HepG2 (cell line): Measurements from ENCODE around the gene RIOK3. TPM values are rescaled to one million over a fixed set of nuclear protein-coding genes. Genes with fewer than 3 reads are reported as not detected.
A peak's percentile ranks its signal among the peaks of the same experiment; 100 is the strongest.

Experiments used
- ATF7-NPFF ChIP-seq: sonication (generic); formaldehyde crosslinking; IDR thresholded peaks from 2 replicates; pipeline ENCODE4 v1.8.1; 2023; ENCODE audit warnings: mild to moderate bottlenecking, low read depth, missing genetic modification reagents, moderate library complexity
- BRD4 ChIP-seq: sonication (generic); formaldehyde crosslinking; IDR thresholded peaks from 2 replicates; pipeline ENCODE4 v1.4.0; 2020; ENCODE audit warnings: missing genetic modification reagents
- NFE2 ChIP-seq: sonication (generic); formaldehyde crosslinking; IDR thresholded peaks from 2 replicates; pipeline ENCODE4 v1.4.0; 2020; ENCODE audit warnings: missing genetic modification reagents
- NFE2L2 ChIP-seq: fragments of 150-350 bp; IDR thresholded peaks from 2 replicates; pipeline ENCODE4 v1.6.1; 2014; ENCODE audit warnings: low read length
- PAX8 ChIP-seq: sonication (generic); formaldehyde crosslinking; IDR thresholded peaks from 2 replicates; pipeline ENCODE4 v1.8.0; 2022; ENCODE audit warnings: mild to moderate bottlenecking, missing genetic modification reagents, borderline replicate concordance
- SETDB1 ChIP-seq: sonication (generic); formaldehyde crosslinking; IDR thresholded peaks from 2 replicates; pipeline ENCODE4 v1.5.1; 2020; ENCODE audit warnings: missing genetic modification reagents, mild to moderate bottlenecking, borderline replicate concordance
- SIN3A ChIP-seq: IDR thresholded peaks from 2 replicates; pipeline ENCODE4 v1.6.1; 2011; ENCODE audit warnings: low read depth, mild to moderate bottlenecking, control low read depth, low read length, borderline replicate concordance
- YY1 ChIP-seq: IDR thresholded peaks from 2 replicates; pipeline ENCODE4 v1.6.1; 2011; ENCODE audit warnings: low read length, low read depth, moderate library complexity, mild to moderate bottlenecking; ENCODE audit not compliant: insufficient read depth, insufficient replicate concordance
- ZBED4 ChIP-seq: sonication (generic); formaldehyde crosslinking; IDR thresholded peaks from 2 replicates; pipeline ENCODE4 v1.4.0; 2020; ENCODE audit warnings: missing genetic modification reagents, borderline replicate concordance
- ZFP62 ChIP-seq: sonication (generic); formaldehyde crosslinking; IDR thresholded peaks from 2 replicates; pipeline ENCODE4 v1.4.0; 2020; ENCODE audit warnings: missing genetic modification reagents
- ZNF142 ChIP-seq: sonication (generic); formaldehyde crosslinking; IDR thresholded peaks from 2 replicates; pipeline ENCODE4 v1.4.0; 2020; ENCODE audit warnings: missing genetic modification reagents
- ZNF160 ChIP-seq: sonication (generic); formaldehyde crosslinking; IDR thresholded peaks from 2 replicates; pipeline ENCODE4 v1.8.0; 2022; ENCODE audit warnings: mild to moderate bottlenecking, inconsistent platforms, missing genetic modification reagents
- ZNF350 ChIP-seq: sonication (generic); formaldehyde crosslinking; IDR thresholded peaks from 2 replicates; pipeline ENCODE4 v1.4.0; 2020; ENCODE audit warnings: mild to moderate bottlenecking, low read depth, missing genetic modification reagents, borderline replicate concordance
- ZNF761 ChIP-seq: sonication (generic); formaldehyde crosslinking; conservative IDR thresholded peaks from 2 replicates; pipeline ENCODE4 v1.4.0; 2020; ENCODE audit warnings: mild to moderate bottlenecking, missing genetic modification reagents
- polyA plus RNA-seq, 8 experiments: library from polyadenylated mRNA; depleted of rRNA in 3 of 8; stranded (reverse) in 7 of 8; unstranded in 1 of 8; fragments of >200 nt; fragmentation: Illumina TruSeq in 4 of 8; extraction: Trizol in 4 of 8; gene quantifications; 2 replicates each; pipeline versions ENCODE4 v1.2.1 to v1.2.3, GENCODE V29; 2011 to 2016; ENCODE audit warnings: low read depth in 4 of 8, missing spikeins in 1 of 8, mixed read lengths in 1 of 8; ENCODE audit not compliant: insufficient read depth in 1 of 8
- total RNA-seq, 5 experiments: library from RNA; depleted of rRNA; stranded (reverse); fragments of >200 nt; fragmentation: Illumina TruSeq; extraction: Trizol; gene quantifications; 2 replicates each; pipeline ENCODE4 v1.2.3, GENCODE V29; 2016; ENCODE audit warnings: low read depth in 1 of 5
- TF ChIP-seq, protein P1 (sequence below): sonication (generic); formaldehyde crosslinking; IDR thresholded peaks from 2 replicates; pipeline ENCODE4 v1.4.0; 2020; ENCODE audit warnings: low read depth, mild to moderate bottlenecking, missing genetic modification reagents
- TF ChIP-seq, protein P2 (sequence below): sonication (generic); formaldehyde crosslinking; IDR thresholded peaks from 2 replicates; pipeline ENCODE4 v1.4.0; 2020; ENCODE audit warnings: missing genetic modification reagents

The RIOK3 gene
- total and polyA plus RNA-seq, 2 of the 13 experiments (the other 11 are each of a cell fraction or from before 2014, with no cell fraction given): 26.7 to 36.0 TPM

DNA sequence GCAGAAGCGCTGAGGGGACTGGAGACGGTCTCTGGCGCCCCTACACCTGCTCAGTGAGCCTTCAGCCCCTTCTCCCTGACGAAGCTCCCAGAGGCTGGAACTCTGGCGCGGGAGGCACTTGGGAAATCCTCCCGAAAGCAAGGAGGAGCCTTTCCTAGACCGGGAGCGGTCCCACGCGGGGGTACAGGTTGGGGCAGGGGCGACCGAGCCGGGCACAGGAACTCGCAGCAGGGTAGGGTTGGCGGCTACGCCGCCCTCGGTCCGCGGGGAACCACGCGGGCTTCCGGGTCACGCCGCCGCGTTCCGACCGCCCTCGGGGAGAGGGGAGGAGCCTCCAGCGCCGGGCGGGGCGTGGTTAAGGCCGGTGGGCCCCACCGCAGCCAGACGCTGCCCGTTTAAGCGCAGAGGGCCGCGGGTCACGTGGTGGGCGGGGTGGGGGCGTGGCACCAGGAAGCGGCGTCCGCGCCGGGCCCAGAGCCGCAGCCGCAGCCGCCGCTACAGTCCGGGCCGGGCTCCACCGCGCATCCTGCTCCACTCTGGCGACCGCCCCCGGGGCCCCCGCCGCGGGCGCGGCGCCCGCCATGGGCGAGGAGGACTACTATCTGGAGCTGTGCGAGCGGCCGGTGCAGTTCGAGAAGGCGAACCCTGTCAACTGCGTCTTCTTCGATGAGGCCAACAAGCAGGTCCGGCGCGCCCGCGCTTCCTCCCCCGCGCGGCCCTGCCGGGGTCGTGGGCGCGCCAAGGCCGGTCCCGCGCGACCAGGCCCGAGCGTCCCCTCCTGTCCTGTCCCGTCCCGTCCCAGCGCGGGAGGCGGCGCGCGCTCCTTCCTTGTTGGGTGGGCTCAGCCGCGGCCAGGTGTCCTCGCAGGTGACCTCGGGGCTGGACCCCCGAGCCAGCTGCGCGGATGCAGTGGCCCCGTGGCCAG lies 50.2 kb downstream of the RIOK3 start, which contains the start of gene RMC1 (continued):
- TF ChIP-seq, protein P1, sequence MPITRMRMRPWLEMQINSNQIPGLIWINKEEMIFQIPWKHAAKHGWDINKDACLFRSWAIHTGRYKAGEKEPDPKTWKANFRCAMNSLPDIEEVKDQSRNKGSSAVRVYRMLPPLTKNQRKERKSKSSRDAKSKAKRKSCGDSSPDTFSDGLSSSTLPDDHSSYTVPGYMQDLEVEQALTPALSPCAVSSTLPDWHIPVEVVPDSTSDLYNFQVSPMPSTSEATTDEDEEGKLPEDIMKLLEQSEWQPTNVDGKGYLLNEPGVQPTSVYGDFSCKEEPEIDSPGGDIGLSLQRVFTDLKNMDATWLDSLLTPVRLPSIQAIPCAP: no peak
- no peak for TF ChIP-seq ZNF142 (CRISPR knock-in tag)
- TF ChIP-seq BRD4 (CRISPR knock-in tag): no peak
- TF ChIP-seq, protein P2, sequence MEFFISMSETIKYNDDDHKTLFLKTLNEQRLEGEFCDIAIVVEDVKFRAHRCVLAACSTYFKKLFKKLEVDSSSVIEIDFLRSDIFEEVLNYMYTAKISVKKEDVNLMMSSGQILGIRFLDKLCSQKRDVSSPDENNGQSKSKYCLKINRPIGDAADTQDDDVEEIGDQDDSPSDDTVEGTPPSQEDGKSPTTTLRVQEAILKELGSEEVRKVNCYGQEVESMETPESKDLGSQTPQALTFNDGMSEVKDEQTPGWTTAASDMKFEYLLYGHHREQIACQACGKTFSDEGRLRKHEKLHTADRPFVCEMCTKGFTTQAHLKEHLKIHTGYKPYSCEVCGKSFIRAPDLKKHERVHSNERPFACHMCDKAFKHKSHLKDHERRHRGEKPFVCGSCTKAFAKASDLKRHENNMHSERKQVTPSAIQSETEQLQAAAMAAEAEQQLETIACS (CRISPR knock-in tag): peak; percentile 68
- TF ChIP-seq YY1: no peak
- TF ChIP-seq PAX8 (CRISPR knock-in tag): peak; percentile 79; the same call in 1 of the 2 replicates
- no peak for TF ChIP-seq NFE2L2
- TF ChIP-seq NFE2 (CRISPR knock-in tag): no peak
- peak; percentile 86 for TF ChIP-seq ATF7-NPFF (CRISPR knock-in tag)
- TF ChIP-seq ZNF761 (CRISPR knock-in tag): 0 out of 2 replicates have a peak, but pooled peaks have one; percentile 57
- TF ChIP-seq ZBED4 (CRISPR knock-in tag): peak; percentile 60
- TF ChIP-seq SIN3A: no peak
- TF ChIP-seq ZNF160 (CRISPR knock-in tag): no peak
- peak; percentile 75 for TF ChIP-seq ZNF350 (CRISPR knock-in tag)
- no peak for TF ChIP-seq ZFP62 (CRISPR knock-in tag)
- peak; percentile 23; the same call in 1 of the 2 replicates for TF ChIP-seq SETDB1 (CRISPR knock-in tag)
